Measurements from ENCODE around the gene MLH1.

DNA sequence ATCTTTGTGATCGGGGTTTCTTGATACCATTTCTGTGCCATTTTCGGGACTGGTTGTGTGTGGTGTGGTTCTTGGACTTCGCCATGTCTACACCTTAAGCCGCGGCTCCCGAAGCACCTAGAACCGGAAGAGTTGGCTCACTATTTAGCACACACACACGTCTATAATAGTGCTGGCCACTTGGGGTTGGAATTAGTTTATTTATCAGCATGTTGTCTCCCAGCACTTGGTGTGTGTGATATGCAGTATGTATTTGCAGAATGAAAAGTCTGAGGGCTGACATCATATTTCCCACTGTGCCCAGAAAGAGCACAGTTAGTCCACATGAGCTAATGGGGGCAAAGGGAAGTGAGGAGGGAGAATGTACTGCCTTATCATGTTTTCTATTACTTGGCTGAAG, 23.6 kb downstream of the MLH1 start:
- TF ChIP-seq NRF1 (IDR thresholded peaks at IDR 0.05; ENCODE audit: low read depth, low read length) (no peak), RFX5 (IDR thresholded peaks at IDR 0.05; ENCODE audit: low read length) (no peak), EP300 (IDR thresholded peaks at IDR 0.05; ENCODE audit: borderline replicate concordance in 1 of 2, low read depth in 1 of 2, low read length in 1 of 2) (no peak)
- TF ChIP-seq, protein P1, sequence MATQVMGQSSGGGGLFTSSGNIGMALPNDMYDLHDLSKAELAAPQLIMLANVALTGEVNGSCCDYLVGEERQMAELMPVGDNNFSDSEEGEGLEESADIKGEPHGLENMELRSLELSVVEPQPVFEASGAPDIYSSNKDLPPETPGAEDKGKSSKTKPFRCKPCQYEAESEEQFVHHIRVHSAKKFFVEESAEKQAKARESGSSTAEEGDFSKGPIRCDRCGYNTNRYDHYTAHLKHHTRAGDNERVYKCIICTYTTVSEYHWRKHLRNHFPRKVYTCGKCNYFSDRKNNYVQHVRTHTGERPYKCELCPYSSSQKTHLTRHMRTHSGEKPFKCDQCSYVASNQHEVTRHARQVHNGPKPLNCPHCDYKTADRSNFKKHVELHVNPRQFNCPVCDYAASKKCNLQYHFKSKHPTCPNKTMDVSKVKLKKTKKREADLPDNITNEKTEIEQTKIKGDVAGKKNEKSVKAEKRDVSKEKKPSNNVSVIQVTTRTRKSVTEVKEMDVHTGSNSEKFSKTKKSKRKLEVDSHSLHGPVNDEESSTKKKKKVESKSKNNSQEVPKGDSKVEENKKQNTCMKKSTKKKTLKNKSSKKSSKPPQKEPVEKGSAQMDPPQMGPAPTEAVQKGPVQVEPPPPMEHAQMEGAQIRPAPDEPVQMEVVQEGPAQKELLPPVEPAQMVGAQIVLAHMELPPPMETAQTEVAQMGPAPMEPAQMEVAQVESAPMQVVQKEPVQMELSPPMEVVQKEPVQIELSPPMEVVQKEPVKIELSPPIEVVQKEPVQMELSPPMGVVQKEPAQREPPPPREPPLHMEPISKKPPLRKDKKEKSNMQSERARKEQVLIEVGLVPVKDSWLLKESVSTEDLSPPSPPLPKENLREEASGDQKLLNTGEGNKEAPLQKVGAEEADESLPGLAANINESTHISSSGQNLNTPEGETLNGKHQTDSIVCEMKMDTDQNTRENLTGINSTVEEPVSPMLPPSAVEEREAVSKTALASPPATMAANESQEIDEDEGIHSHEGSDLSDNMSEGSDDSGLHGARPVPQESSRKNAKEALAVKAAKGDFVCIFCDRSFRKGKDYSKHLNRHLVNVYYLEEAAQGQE (IDR thresholded peaks at IDR 0.05; ENCODE audit: low read depth, low read length), result no peak
- TF ChIP-seq, protein P2, sequence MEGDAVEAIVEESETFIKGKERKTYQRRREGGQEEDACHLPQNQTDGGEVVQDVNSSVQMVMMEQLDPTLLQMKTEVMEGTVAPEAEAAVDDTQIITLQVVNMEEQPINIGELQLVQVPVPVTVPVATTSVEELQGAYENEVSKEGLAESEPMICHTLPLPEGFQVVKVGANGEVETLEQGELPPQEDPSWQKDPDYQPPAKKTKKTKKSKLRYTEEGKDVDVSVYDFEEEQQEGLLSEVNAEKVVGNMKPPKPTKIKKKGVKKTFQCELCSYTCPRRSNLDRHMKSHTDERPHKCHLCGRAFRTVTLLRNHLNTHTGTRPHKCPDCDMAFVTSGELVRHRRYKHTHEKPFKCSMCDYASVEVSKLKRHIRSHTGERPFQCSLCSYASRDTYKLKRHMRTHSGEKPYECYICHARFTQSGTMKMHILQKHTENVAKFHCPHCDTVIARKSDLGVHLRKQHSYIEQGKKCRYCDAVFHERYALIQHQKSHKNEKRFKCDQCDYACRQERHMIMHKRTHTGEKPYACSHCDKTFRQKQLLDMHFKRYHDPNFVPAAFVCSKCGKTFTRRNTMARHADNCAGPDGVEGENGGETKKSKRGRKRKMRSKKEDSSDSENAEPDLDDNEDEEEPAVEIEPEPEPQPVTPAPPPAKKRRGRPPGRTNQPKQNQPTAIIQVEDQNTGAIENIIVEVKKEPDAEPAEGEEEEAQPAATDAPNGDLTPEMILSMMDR (IDR thresholded peaks at IDR 0.05), result no peak
- TF ChIP-seq, protein P3, sequence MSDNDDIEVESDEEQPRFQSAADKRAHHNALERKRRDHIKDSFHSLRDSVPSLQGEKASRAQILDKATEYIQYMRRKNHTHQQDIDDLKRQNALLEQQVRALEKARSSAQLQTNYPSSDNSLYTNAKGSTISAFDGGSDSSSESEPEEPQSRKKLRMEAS (IDR thresholded peaks at IDR 0.05; ENCODE audit: low read depth), result no peak
